Panc1 (cell line): ENCODE results near the gene NKAPL.

ENCODE experiments used
- CTCF ChIP-seq: fragments of 450-650 bp; IDR thresholded peaks from 2 replicates; pipeline ENCODE4 v1.5.1; 2017; ENCODE audit warnings: mild to moderate bottlenecking
- POLR2AphosphoS5 ChIP-seq: IDR thresholded peaks from 2 replicates; pipeline ENCODE4 v1.6.1; 2012; ENCODE audit warnings: mild to moderate bottlenecking, low read depth, low read length, moderate library complexity
- REST ChIP-seq, 2 experiments: IDR thresholded peaks; 2 replicates each; pipeline ENCODE4 v1.6.1; 2011 to 2012; ENCODE audit warnings: low read depth in 2 of 2, control low read depth in 1 of 2, low read length in 1 of 2, mild to moderate bottlenecking in 1 of 2, moderate library complexity in 1 of 2; ENCODE audit not compliant: insufficient read depth in 1 of 2
- SIN3A ChIP-seq: IDR thresholded peaks from 2 replicates; pipeline ENCODE4 v1.6.1; 2012; ENCODE audit warnings: low read depth, mild to moderate bottlenecking, low read length, moderate library complexity, borderline replicate concordance; ENCODE audit not compliant: insufficient read depth

GRCh38 chr6:28254121-28254519 lies 5.0 kb upstream of the NKAPL start:
- TF ChIP-seq REST (IDR thresholded peaks at IDR 0.05; ENCODE audit: insufficient read depth in 1 of 2, low read depth in 2 of 2, low read length in 1 of 2) = no peak
- no peak for TF ChIP-seq CTCF
- TF ChIP-seq SIN3A = no peak
- TF ChIP-seq POLR2AphosphoS5 = no peak
